ENCODE results near the gene GLYR1.

- TF ChIP-seq, protein P1, sequence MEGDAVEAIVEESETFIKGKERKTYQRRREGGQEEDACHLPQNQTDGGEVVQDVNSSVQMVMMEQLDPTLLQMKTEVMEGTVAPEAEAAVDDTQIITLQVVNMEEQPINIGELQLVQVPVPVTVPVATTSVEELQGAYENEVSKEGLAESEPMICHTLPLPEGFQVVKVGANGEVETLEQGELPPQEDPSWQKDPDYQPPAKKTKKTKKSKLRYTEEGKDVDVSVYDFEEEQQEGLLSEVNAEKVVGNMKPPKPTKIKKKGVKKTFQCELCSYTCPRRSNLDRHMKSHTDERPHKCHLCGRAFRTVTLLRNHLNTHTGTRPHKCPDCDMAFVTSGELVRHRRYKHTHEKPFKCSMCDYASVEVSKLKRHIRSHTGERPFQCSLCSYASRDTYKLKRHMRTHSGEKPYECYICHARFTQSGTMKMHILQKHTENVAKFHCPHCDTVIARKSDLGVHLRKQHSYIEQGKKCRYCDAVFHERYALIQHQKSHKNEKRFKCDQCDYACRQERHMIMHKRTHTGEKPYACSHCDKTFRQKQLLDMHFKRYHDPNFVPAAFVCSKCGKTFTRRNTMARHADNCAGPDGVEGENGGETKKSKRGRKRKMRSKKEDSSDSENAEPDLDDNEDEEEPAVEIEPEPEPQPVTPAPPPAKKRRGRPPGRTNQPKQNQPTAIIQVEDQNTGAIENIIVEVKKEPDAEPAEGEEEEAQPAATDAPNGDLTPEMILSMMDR (IDR thresholded peaks at IDR 0.05; ENCODE audit: low read length) = no peak
- TF ChIP-seq EZH2 (optimal IDR thresholded peaks at IDR 0.05; ENCODE audit: low read depth, low read length) = no peak
- TF ChIP-seq EZH2phosphoT487 (IDR thresholded peaks at IDR 0.05; ENCODE audit: low read length) = no peak
Measured at GRCh38 chr16:4806280-4806679, 40.8 kb downstream of the GLYR1 start.

Measured in MM.1S (cell line).